GM21526 (cell line): Measurements from ENCODE around the gene TIMM8B.
A peak's percentile ranks its signal among the peaks of the same experiment; 100 is the strongest.
"Not testable (repeated sequence)": the region's sequence is repeated elsewhere in the genome, so short reads cannot be mapped to it uniquely, and the experiment has no call there.

Experiments used
- ATAC-seq: cut with Tn5 transposase; IDR thresholded peaks from one replicate; pipeline ENCODE4 v1.9.1; 2021; ENCODE audit warnings: moderate library complexity; ENCODE audit not compliant: unreplicated experiment, low FRiP score

TIMM8B gene

GRCh38 chr11:112085822-112086421 lies 634 bp downstream of the TIMM8B start:
- peak; percentile 31 for ATAC-seq

DNA sequence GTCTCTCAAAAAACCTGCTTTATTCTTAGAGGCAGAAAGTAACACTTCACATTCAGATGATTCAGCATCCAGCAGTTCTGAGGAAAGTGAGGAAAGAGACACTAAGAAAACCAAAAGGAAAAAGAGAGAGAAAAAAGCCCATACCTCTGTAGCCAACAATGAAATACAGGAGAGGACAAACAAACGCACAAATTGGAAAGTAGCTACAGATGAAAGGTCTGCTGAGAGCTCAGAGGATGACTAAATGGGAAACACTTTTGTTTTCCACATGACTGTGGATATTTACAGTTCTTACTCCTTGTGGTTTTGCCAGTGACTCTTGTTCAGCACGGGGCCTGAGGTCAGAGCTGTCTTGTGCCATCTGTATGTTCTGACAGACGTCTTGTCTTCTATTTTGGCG lies 3.8 kb downstream of the TIMM8B start:
- no peak for ATAC-seq

- peak; percentile 82 for ATAC-seq
Measured at GRCh38 chr11:112073941-112074811, 12.4 kb downstream of the TIMM8B start, which contains the start of the genes NKAPD1 and PIH1D2. Gene NKAPD1, plus strand, starts transcription at chr11:112074299. Its CDS starts 1,276 bp downstream, at chr11:112075575. Gene PIH1D2, minus strand, starts transcription at chr11:112074017. Its CDS starts 843 bp downstream, at chr11:112073174.

DNA sequence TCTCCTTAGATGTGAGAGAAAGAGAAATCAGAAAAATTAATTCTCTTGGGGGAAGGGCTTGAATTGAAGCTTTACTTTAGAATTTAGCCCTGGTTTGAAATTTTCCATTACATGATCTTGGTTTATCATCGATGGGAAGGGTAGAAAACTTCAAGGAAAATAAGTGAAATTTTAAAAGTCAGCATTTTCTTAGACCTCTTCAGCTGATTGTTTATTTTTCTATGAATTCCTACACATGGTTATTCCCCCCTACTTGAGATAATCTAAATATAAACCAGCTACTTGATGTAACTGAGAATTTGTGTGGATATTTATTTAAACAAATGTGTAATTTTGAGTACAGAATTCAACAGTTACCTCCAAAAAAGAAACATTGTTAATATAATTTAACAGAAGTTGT lies 23.6 kb downstream of the TIMM8B start:
- ATAC-seq, result no peak

DNA sequence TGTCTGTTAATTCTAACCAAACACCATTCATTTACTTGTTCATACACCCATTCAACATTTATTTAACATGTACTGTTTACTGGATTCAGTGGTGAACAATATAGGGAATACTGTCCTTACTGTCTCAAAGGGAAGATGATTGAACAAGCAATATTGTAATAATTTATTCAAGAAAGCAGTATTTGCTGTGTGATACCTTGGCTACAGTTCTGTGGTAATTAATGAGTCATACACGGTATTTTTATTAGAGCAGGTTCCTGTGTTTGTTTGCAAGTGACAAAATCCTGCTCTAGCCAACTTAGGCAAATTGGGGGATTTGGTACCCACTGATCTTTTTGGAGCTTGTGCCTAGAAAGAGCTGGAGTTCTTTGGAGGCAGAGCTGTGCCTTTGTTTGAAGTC lies 28.5 kb downstream of the TIMM8B start:
- no peak for ATAC-seq

DNA sequence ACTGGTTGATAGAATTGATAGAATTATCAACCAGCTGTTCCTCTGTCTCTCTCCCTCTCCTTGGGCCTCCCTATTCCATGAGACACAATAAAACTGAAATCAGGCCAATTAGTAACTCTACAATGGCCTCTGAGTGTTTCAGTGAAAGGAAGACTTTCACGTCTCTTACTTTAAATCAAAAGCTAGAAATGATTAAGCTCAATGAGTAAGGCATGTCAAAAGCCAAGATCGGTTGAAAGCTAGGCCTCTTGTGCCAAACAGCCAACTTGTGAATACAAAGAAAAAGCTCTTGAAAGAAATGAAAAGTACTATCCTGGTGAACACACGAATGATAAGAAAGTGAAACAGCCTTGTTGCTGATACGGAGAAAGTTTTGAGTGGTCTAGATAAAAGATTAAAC lies 29.4 kb downstream of the TIMM8B start:
- ATAC-seq, result no peak

- no peak for ATAC-seq
Measured at GRCh38 chr11:112051768-112052167, 34.8 kb downstream of the TIMM8B start.

DNA sequence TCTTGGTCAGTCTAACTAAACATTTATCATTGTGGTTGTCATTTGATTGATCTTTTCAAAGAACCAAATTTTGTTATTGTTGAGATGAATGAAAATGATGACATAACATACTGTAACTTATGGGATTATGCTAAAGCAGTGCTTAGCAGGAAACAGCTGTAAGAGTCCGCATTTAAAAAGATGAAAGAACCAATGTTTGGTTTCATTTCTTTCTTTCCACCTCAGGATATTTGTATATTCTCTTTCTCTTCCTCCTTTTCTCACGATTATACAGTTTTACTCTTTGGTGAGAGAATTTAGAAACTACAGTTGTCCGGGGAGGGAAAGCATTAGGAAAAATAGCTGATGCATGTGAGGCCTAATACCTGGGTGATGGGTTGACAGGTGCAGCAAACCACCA lies 35.8 kb downstream of the TIMM8B start:
- peak; percentile 79 for ATAC-seq

GRCh38 chr11:112049777-112050176 lies 36.8 kb downstream of the TIMM8B start:
- ATAC-seq, result no peak

DNA sequence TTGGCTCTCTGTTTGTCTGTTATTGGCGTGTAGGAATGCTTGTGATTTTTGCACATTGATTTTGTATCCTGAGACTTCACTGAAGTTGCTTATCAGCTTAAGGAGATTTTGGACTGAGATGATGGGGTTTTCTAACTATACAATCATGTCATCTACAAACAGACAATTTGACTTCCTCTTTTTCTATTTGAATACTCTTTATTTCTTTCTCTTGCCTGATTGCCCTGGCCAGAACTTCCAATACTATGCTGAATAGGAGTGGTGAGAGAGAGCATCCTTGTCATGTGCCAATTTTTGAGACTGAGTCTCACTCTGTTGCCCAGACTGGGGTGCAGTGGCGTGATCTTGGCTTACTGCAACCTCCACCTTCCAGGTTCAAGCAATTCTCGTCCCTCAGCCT lies 38.3 kb downstream of the TIMM8B start:
- not testable (repeated sequence) for ATAC-seq

GRCh38 chr11:112046647-112047046 lies 39.9 kb downstream of the TIMM8B start:
- ATAC-seq, result not testable (repeated sequence)

DNA sequence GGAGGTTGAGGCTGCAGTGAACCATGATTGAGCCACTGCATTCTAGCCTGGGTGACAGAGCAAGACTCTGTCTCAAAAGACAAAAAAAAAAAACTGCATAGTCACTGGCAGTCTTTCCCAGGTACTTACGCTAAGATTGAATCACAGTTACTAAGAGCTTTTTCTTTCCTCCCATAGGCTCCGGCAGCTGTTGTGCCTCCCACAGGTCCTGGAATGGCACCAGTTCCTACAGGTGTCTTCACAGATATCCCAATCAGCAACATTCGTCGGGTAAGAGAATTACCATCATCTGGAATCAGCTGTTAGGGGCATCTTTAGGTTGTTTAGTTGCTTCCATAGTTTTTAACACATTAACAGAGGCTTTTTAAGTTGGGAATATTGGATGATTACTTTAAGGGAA lies 41.6 kb downstream of the TIMM8B start:
- ATAC-seq, result no peak

GRCh38 chr11:112042961-112043304 lies 43.6 kb downstream of the TIMM8B start:
- ATAC-seq, result no peak

DNA sequence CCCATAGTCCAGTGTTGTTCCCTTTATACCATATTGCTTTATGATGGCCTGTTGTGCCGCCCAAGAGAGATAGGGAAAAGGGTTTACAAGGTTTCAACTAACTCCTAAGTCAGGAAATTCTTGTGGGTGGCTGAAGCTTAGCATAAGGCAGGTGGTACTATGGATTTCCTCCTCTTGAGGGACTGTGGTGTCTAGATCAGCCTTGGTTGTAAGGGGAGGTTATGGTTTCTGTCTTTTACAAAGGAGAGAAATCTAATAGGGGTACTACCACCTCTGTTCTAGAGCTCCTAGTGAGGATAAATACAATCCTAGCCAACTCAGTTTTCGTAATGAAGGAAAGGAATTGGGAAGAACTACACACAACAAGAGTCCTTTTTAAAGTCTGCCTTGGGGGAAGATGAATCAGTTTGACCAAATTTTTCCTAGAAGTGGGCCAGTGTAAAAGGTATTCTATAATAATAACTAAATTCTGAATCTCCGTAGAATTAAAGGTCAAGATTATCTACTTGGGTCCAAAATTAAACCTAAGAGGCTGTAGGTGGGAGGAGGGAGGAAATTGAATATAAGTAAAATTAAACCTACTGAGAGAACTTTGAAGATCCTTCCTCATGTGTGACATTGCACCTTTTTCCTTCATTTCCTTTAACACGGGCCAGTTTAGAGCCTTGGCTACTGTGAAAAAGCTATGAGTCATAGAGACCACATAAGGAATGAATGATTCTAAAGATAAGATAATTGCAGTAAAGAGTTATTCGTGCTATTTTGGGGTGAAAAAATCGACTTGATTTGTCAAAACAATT lies 44.2 kb downstream of the TIMM8B start:
- no peak for ATAC-seq

DNA sequence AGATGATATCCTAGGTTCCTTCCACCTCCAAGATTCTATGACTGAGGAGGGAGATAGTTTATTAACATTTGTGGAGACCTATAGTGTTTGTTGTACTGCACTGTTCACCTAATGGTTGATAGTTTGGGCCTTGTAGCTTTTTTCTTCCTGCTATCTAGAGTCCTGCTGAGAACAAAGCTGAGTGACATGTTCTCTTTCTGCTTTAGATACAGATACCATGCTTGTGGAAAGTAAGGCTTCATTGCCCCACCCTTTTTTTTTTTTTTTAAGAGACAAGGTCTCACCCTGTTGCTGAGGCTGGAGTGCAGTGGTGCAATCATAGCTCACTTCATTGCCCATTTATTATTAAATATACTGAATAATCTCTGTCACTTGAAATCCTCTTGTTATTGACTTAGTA lies 49.0 kb downstream of the TIMM8B start:
- ATAC-seq, result no peak
